ENCODE results near the gene SPAG17. TPM values are rescaled to one million over a fixed set of nuclear protein-coding genes. Genes with fewer than 3 reads are reported as not detected.

The SPAG17 gene
- total RNA-seq, 1 experiment from 2014 or later = 0.33 TPM

DNA sequence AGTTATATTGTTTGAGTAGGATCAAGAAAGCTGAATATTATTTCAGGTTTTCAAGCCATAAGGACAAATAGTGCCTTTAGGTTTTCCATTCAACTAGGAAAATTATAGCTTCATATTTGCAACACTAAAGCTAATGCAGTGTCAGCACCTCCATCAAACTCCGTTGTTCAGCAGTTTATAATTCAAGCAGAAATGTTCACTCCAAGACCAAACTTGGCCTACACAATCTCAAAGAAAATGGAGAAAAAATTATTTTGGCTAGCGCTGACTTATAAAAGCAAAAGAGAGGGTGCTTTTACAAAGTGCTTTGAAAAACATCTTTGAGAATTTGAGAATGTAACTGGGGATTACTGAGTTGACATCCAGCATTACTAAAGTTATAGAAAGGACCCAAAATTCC lies 1.4 kb downstream of the SPAG17 start:
- H3K27me3 Mint-ChIP-seq (ENCODE audit: unreplicated experiment) = no peaks in the 10 kb centered on the region
- intact Hi-C loops (cut with micrococcal nuclease; ENCODE audit: unreplicated experiment) = no loop called here
- DNase-seq = no peak
- H3K9me3 Mint-ChIP-seq (ENCODE audit: low read depth, unreplicated experiment) = no peaks in the 10 kb centered on the region
- CTCF ChIA-PET = no interaction called here
- H3K4me3 Mint-ChIP-seq (ENCODE audit: low read depth, unreplicated experiment) = no peak overlapping the region
- H3K4me1 Mint-ChIP-seq (ENCODE audit: low read depth, unreplicated experiment) = peaks cover 15% of the 10 kb centered on the region
- H3K27ac Mint-ChIP-seq (ENCODE audit: unreplicated experiment) = no peak overlapping the region
- BruUV-seq (replicated peaks) = no TSS peak
- TF ChIP-seq, protein P1, sequence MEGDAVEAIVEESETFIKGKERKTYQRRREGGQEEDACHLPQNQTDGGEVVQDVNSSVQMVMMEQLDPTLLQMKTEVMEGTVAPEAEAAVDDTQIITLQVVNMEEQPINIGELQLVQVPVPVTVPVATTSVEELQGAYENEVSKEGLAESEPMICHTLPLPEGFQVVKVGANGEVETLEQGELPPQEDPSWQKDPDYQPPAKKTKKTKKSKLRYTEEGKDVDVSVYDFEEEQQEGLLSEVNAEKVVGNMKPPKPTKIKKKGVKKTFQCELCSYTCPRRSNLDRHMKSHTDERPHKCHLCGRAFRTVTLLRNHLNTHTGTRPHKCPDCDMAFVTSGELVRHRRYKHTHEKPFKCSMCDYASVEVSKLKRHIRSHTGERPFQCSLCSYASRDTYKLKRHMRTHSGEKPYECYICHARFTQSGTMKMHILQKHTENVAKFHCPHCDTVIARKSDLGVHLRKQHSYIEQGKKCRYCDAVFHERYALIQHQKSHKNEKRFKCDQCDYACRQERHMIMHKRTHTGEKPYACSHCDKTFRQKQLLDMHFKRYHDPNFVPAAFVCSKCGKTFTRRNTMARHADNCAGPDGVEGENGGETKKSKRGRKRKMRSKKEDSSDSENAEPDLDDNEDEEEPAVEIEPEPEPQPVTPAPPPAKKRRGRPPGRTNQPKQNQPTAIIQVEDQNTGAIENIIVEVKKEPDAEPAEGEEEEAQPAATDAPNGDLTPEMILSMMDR (IDR thresholded peaks at IDR 0.05; ENCODE audit: unreplicated experiment) = no peak
- peaks cover 10% of the 10 kb centered on the region for H3K36me3 Mint-ChIP-seq (ENCODE audit: insufficient read depth, unreplicated experiment)

- Mint-ChIP-seq H3K4me1 (ENCODE audit: low read depth, unreplicated experiment) (no peaks in the 10 kb centered on the region), H3K4me3 (ENCODE audit: low read depth, unreplicated experiment) (no peak overlapping the region), H3K36me3 (ENCODE audit: insufficient read depth, unreplicated experiment) (no peaks in the 10 kb centered on the region), H3K27ac (ENCODE audit: unreplicated experiment) (no peak overlapping the region), H3K9me3 (ENCODE audit: low read depth, unreplicated experiment) (peaks cover 3% of the 10 kb centered on the region), H3K27me3 (ENCODE audit: unreplicated experiment) (no peaks in the 10 kb centered on the region)
- no peak for DNase-seq
- intact Hi-C loops (cut with micrococcal nuclease; ENCODE audit: unreplicated experiment) = no loop called here
- BruUV-seq (replicated peaks) = no TSS peak
- TF ChIP-seq, protein P1 (IDR thresholded peaks at IDR 0.05; ENCODE audit: unreplicated experiment) = no peak
- CTCF ChIA-PET = no interaction called here
These were observed 7.0 kb downstream of the SPAG17 start for GRCh38 chr1:118177998-118178397.

- H3K4me3 Mint-ChIP-seq (ENCODE audit: low read depth, unreplicated experiment) = no peak overlapping the region
- no peak overlapping the region for H3K27ac Mint-ChIP-seq (ENCODE audit: unreplicated experiment)
- no peak for DNase-seq
- H3K27me3 Mint-ChIP-seq (ENCODE audit: unreplicated experiment) = no peaks in the 10 kb centered on the region
- H3K36me3 Mint-ChIP-seq (ENCODE audit: insufficient read depth, unreplicated experiment) = no peaks in the 10 kb centered on the region
- H3K4me1 Mint-ChIP-seq (ENCODE audit: low read depth, unreplicated experiment) = no peaks in the 10 kb centered on the region
- no TSS peak for BruUV-seq (replicated peaks)
- intact Hi-C loops (cut with micrococcal nuclease; ENCODE audit: unreplicated experiment) = no loop called here
- CTCF ChIA-PET = interaction anchor here (0.6 kb wide), 1 partner anchor 764 kb away, joined by 7 read pairs; no protein-coding TSS in a partner anchor
- TF ChIP-seq, protein P1 (IDR thresholded peaks at IDR 0.05; ENCODE audit: unreplicated experiment) = no peak
- H3K9me3 Mint-ChIP-seq (ENCODE audit: low read depth, unreplicated experiment) = no peaks in the 10 kb centered on the region
These were observed 16.0 kb downstream of the SPAG17 start for GRCh38 chr1:118169016-118169415.

DNA sequence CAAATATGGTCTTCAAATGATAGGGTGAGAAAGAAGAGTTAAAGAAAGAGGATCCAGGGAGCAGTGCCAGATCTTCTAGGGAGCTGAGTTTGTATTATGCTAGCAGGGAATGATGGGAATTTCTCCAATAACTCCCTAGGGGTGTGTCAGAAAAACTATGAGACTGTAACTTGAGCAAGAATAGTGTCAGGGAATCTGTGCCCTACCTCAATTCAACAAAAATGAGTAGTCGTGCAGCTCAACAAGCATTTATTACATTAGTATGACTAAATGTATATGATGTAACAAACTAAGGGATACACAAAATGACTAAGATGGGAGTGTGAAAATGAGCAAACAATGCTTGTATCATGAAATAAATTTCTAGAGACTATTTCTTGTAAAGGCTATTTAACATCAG lies 24.2 kb downstream of the SPAG17 start:
- no TSS peak for BruUV-seq (replicated peaks)
- intact Hi-C loops (cut with micrococcal nuclease; ENCODE audit: unreplicated experiment) = no loop called here
- CTCF ChIA-PET = no interaction called here
- H3K4me3 Mint-ChIP-seq (ENCODE audit: low read depth, unreplicated experiment) = no peak overlapping the region
- no peaks in the 10 kb centered on the region for H3K9me3 Mint-ChIP-seq (ENCODE audit: low read depth, unreplicated experiment)
- H3K27ac Mint-ChIP-seq (ENCODE audit: unreplicated experiment) = no peak overlapping the region
- DNase-seq = no peak
- H3K4me1 Mint-ChIP-seq (ENCODE audit: low read depth, unreplicated experiment) = no peaks in the 10 kb centered on the region
- no peaks in the 10 kb centered on the region for H3K36me3 Mint-ChIP-seq (ENCODE audit: insufficient read depth, unreplicated experiment)
- TF ChIP-seq, protein P1 (IDR thresholded peaks at IDR 0.05; ENCODE audit: unreplicated experiment) = no peak
- H3K27me3 Mint-ChIP-seq (ENCODE audit: unreplicated experiment) = no peaks in the 10 kb centered on the region
